ENCODE data around the gene LRRC49. TPM values are rescaled to one million over a fixed set of nuclear protein-coding genes. Genes with fewer than 3 reads are reported as not detected.

The LRRC49 gene
- total RNA-seq, 1 experiment from 2014 or later: 9.2 TPM

- no peaks in the 10 kb centered on the region for H3K27me3 ChIP-seq (replicated peaks; ENCODE audit: insufficient read depth, low read depth, low read length, poor library complexity)
- no peaks in the 10 kb centered on the region for H3K9me3 ChIP-seq (ENCODE audit: low read depth, low read length, poor library complexity, severe bottlenecking)
- H3K4me3 ChIP-seq (ENCODE audit: low read depth, low read length, poor library complexity, severe bottlenecking): no peak overlapping the region
- ChIA-PET CTCF (no interaction called here), POLR2A (ENCODE audit: low non-redundant PET) (interaction anchor here (0.6 kb wide), 1 partner anchor 753 kb away, joined by 3 read pairs; no protein-coding TSS in a partner anchor)
- peaks cover 11% of the 10 kb centered on the region for H3K36me3 ChIP-seq (ENCODE audit: insufficient read depth, low read length, poor library complexity, severe bottlenecking)
- intact Hi-C loops (cut with micrococcal nuclease; ENCODE audit: unreplicated experiment): no loop called here
- no peak for TF ChIP-seq CTCF (conservative IDR thresholded peaks at IDR 0.05; ENCODE audit: low read depth, low read length)
- no peak for TF ChIP-seq EZH2 (IDR thresholded peaks at IDR 0.05; ENCODE audit: borderline replicate concordance, low read depth, low read length, poor library complexity, severe bottlenecking)
- BruUV-seq (replicated peaks): no TSS peak
- H3K27ac ChIP-seq (ENCODE audit: low read depth, low read length, poor library complexity, severe bottlenecking): peak overlapping the region; percentile 75
- H3K4me1 ChIP-seq (ENCODE audit: insufficient read depth, low read length, poor library complexity, severe bottlenecking): peaks cover 24% of the 10 kb centered on the region
- no peak for DNase-seq (ENCODE audit: low spot score)
Observed at GRCh38 chr15:70855764-70856163, 36.9 kb upstream of the LRRC49 start.

GRCh38 chr15:70856177-70856883 is 36.3 kb upstream of the LRRC49 start:
- Histone ChIP-seq H3K36me3 (ENCODE audit: insufficient read depth, low read length, poor library complexity, severe bottlenecking) (peaks cover 5% of the 10 kb centered on the region), H3K9me3 (ENCODE audit: low read depth, low read length, poor library complexity, severe bottlenecking) (no peaks in the 10 kb centered on the region), H3K27ac (ENCODE audit: low read depth, low read length, poor library complexity, severe bottlenecking) (peak overlapping the region; percentile 75), H3K27me3 (replicated peaks; ENCODE audit: insufficient read depth, low read depth, low read length, poor library complexity) (no peaks in the 10 kb centered on the region), H3K4me3 (ENCODE audit: low read depth, low read length, poor library complexity, severe bottlenecking) (no peak overlapping the region), H3K4me1 (ENCODE audit: insufficient read depth, low read length, poor library complexity, severe bottlenecking) (peaks cover 24% of the 10 kb centered on the region)
- DNase-seq (ENCODE audit: low spot score): no peak
- ChIA-PET CTCF (interaction anchor here (0.6 kb wide), 1 partner anchor 16 kb away, joined by 21 read pairs; no protein-coding TSS in a partner anchor), POLR2A (ENCODE audit: low non-redundant PET) (interaction anchor here (0.6 to 0.9 kb wide), 2 partner anchors 10 to 13 kb away, joined by 3 to 4 read pairs; no protein-coding TSS in a partner anchor)
- intact Hi-C loops (cut with micrococcal nuclease; ENCODE audit: unreplicated experiment): no loop called here
- BruUV-seq (replicated peaks): no TSS peak
- TF ChIP-seq CTCF (conservative IDR thresholded peaks at IDR 0.05; ENCODE audit: low read depth, low read length): no peak
- TF ChIP-seq EZH2 (IDR thresholded peaks at IDR 0.05; ENCODE audit: borderline replicate concordance, low read depth, low read length, poor library complexity, severe bottlenecking): no peak

GRCh38 chr15:70856884-70857561 is 35.6 kb upstream of the LRRC49 start:
- POLR2A ChIA-PET (ENCODE audit: low non-redundant PET): interaction anchor here (0.6 to 0.9 kb wide), 2 partner anchors 10 to 13 kb away, joined by 3 to 4 read pairs; no protein-coding TSS in a partner anchor
- Histone ChIP-seq H3K36me3 (ENCODE audit: insufficient read depth, low read length, poor library complexity, severe bottlenecking) (no peaks in the 10 kb centered on the region), H3K27ac (ENCODE audit: low read depth, low read length, poor library complexity, severe bottlenecking) (peak overlapping the region; percentile 75), H3K27me3 (replicated peaks; ENCODE audit: insufficient read depth, low read depth, low read length, poor library complexity) (no peaks in the 10 kb centered on the region), H3K4me3 (ENCODE audit: low read depth, low read length, poor library complexity, severe bottlenecking) (no peak overlapping the region), H3K4me1 (ENCODE audit: insufficient read depth, low read length, poor library complexity, severe bottlenecking) (peaks cover 24% of the 10 kb centered on the region), H3K9me3 (ENCODE audit: low read depth, low read length, poor library complexity, severe bottlenecking) (no peaks in the 10 kb centered on the region)
- CTCF ChIA-PET: interaction anchor here (0.6 kb wide), 1 partner anchor 15 kb away, joined by 21 read pairs; no protein-coding TSS in a partner anchor
- peak; percentile 75 for DNase-seq (ENCODE audit: low spot score)
- no peak for TF ChIP-seq EZH2 (IDR thresholded peaks at IDR 0.05; ENCODE audit: borderline replicate concordance, low read depth, low read length, poor library complexity, severe bottlenecking)
- no peak for TF ChIP-seq CTCF (conservative IDR thresholded peaks at IDR 0.05; ENCODE audit: low read depth, low read length)
- intact Hi-C loops (cut with micrococcal nuclease; ENCODE audit: unreplicated experiment): no loop called here
- TSS peak; percentile 43 for BruUV-seq (replicated peaks)
